KMS-11 (cell line): Measurements from ENCODE around the gene LCN1.

Experiments used
- H2AFZ ChIP-seq: fragments of 200-600 bp; sonication (generic); 2 replicates; pipeline ENCODE4 v1.6.1; 2016; ENCODE audit warnings: antibody characterized with exemption, mixed run types, low read depth
- H3K27ac ChIP-seq: fragments of 200-600 bp; sonication (generic); 2 replicates; pipeline ENCODE4 v1.6.1; 2016; ENCODE audit warnings: mild to moderate bottlenecking, mixed run types
- H3K27me3 ChIP-seq: fragments of 200-600 bp; sonication (generic); 2 replicates; pipeline ENCODE4 v1.6.1; 2017; ENCODE audit warnings: mild to moderate bottlenecking, low read depth, mixed run types, moderate library complexity; ENCODE audit not compliant: insufficient read depth
- H3K36me3 ChIP-seq: fragments of 200-600 bp; sonication (generic); 2 replicates; pipeline ENCODE4 v1.6.1; 2017; ENCODE audit warnings: mild to moderate bottlenecking, mixed run types; ENCODE audit not compliant: insufficient read depth
- H3K4me1 ChIP-seq: fragments of 200-600 bp; sonication (generic); 2 replicates; pipeline ENCODE4 v1.6.1; 2016; ENCODE audit warnings: mild to moderate bottlenecking, low read depth, mixed run types; ENCODE audit not compliant: poor library complexity, severe bottlenecking
- H3K4me2 ChIP-seq: fragments of 200-600 bp; sonication (generic); 2 replicates; pipeline ENCODE4 v1.7.0; 2016; ENCODE audit warnings: mild to moderate bottlenecking, mixed run types
- H3K4me3 ChIP-seq: fragments of 200-600 bp; sonication (generic); IDR thresholded peaks from 2 replicates; pipeline ENCODE4 v1.6.1; 2017; ENCODE audit warnings: low read depth, low read length, mixed read lengths; ENCODE audit not compliant: insufficient read depth
- H3K79me2 ChIP-seq: fragments of 200-600 bp; sonication (generic); 2 replicates; pipeline ENCODE4 v1.6.1; 2016; ENCODE audit warnings: low read depth, mixed run types; ENCODE audit not compliant: insufficient read depth
- H3K9ac ChIP-seq: fragments of 200-600 bp; sonication (generic); 2 replicates; pipeline ENCODE4 v1.6.1; 2016; ENCODE audit warnings: mild to moderate bottlenecking, mixed run types
- H4K20me1 ChIP-seq: fragments of 200-600 bp; sonication (generic); 2 replicates; pipeline ENCODE4 v1.6.1; 2016; ENCODE audit warnings: mild to moderate bottlenecking, mixed run types; ENCODE audit not compliant: insufficient read depth
- CTCF ChIP-seq: fragments of 200-600 bp; sonication (generic); conservative IDR thresholded peaks from 2 replicates; pipeline ENCODE4 v1.6.1; 2017; ENCODE audit warnings: low read depth, mild to moderate bottlenecking, antibody characterized with exemption, low read length, moderate library complexity, mixed read lengths

LCN1 gene

GRCh38 chr9:135565636-135566035 is 44.4 kb downstream of the LCN1 start:
- H3K9ac ChIP-seq, result no peak overlapping the region
- H3K27ac ChIP-seq, result no peak overlapping the region
- no peak overlapping the region for H3K4me2 ChIP-seq
- H3K36me3 ChIP-seq, result no peaks in the 10 kb centered on the region
- H3K27me3 ChIP-seq, result peaks cover 26% of the 10 kb centered on the region; the same call in 1 of the 2 replicates
- no peak for TF ChIP-seq CTCF
- no peak overlapping the region for H3K4me3 ChIP-seq
- no peaks in the 10 kb centered on the region for H3K79me2 ChIP-seq
- no peak overlapping the region for H2AFZ ChIP-seq
- no peaks in the 10 kb centered on the region for H4K20me1 ChIP-seq
- H3K4me1 ChIP-seq, result no peaks in the 10 kb centered on the region

- H3K9ac ChIP-seq, result no peak overlapping the region
- no peak overlapping the region for H3K27ac ChIP-seq
- H3K4me2 ChIP-seq, result no peak overlapping the region
- H3K79me2 ChIP-seq, result no peaks in the 10 kb centered on the region
- peaks cover 27% of the 10 kb centered on the region; the same call in 1 of the 2 replicates for H3K27me3 ChIP-seq
- no peak overlapping the region for H3K4me3 ChIP-seq
- no peak for TF ChIP-seq CTCF
- H3K4me1 ChIP-seq, result no peaks in the 10 kb centered on the region
- H3K36me3 ChIP-seq, result no peaks in the 10 kb centered on the region
- no peaks in the 10 kb centered on the region for H4K20me1 ChIP-seq
- no peak overlapping the region for H2AFZ ChIP-seq
Measured at GRCh38 chr9:135566552-135566951, 45.3 kb downstream of the LCN1 start.

- Histone ChIP-seq H3K4me3 (no peak overlapping the region), H4K20me1 (no peaks in the 10 kb centered on the region), H3K4me1 (no peaks in the 10 kb centered on the region), H3K27me3 (peaks cover 29% of the 10 kb centered on the region; the same call in 1 of the 2 replicates), H3K79me2 (no peaks in the 10 kb centered on the region), H2AFZ (no peak overlapping the region), H3K27ac (no peak overlapping the region), H3K9ac (no peak overlapping the region), H3K36me3 (no peaks in the 10 kb centered on the region), H3K4me2 (no peak overlapping the region)
- no peak for TF ChIP-seq CTCF
Measured at GRCh38 chr9:135567311-135567710, 46.1 kb downstream of the LCN1 start.

GRCh38 chr9:135568026-135568425 is 46.8 kb downstream of the LCN1 start:
- no peak overlapping the region for H3K4me3 ChIP-seq
- H4K20me1 ChIP-seq, result no peaks in the 10 kb centered on the region
- no peak overlapping the region for H3K9ac ChIP-seq
- H3K36me3 ChIP-seq, result no peaks in the 10 kb centered on the region
- no peak overlapping the region for H3K4me2 ChIP-seq
- H3K79me2 ChIP-seq, result no peaks in the 10 kb centered on the region
- H3K27me3 ChIP-seq, result peaks cover 29% of the 10 kb centered on the region; the same call in 1 of the 2 replicates
- no peak for TF ChIP-seq CTCF
- H3K4me1 ChIP-seq, result no peaks in the 10 kb centered on the region
- H3K27ac ChIP-seq, result no peak overlapping the region
- no peak overlapping the region for H2AFZ ChIP-seq
